ENCODE results near the gene OR2AG1.

DNA sequence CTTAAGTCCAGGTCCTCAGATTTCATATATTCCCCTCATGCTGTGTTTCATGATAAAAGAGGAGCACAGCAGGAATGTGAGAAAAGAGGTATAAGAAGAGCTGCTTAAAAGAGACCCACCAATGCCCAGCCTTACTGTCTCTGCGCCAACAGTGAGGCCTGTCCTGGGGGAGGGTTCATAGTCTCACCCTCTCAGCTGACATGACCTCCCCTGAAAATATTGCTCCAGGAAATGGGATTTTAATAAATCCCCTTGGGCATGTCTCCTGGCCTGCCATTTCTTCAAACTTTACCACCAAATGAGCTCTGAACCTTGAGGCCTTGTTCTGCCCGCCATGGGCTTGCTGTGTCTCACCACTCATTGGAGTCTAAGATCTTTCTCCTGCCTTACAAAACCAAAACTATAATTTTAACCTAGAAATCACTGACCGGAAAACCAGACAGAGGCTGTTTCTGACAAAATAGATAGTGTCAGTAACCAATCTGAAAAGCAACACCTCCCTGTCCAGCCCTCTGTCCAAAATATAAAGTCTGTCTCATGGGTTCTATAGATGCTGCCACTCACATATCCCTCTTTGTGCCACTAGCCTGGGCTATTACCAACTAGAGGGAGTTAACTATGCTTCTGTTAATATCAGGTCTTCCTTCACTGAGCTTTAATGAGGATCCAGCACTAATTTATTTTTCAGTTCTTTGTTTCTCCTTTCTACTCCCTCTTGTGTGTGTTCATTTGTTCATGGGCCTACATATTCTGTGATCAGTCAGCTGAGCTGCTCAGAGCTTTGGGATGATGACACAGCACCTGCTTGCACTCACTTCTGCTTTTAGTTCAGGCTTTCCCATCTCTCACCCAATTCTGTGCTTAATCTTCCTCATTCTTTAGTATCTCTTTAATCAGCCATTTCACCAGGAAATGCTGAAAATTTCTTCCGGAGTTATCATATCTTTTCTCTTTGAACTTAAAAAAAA lies 10.6 kb upstream of the OR2AG1 start, which contains the start of gene OR2AG2:
- TF ChIP-seq, protein P1, sequence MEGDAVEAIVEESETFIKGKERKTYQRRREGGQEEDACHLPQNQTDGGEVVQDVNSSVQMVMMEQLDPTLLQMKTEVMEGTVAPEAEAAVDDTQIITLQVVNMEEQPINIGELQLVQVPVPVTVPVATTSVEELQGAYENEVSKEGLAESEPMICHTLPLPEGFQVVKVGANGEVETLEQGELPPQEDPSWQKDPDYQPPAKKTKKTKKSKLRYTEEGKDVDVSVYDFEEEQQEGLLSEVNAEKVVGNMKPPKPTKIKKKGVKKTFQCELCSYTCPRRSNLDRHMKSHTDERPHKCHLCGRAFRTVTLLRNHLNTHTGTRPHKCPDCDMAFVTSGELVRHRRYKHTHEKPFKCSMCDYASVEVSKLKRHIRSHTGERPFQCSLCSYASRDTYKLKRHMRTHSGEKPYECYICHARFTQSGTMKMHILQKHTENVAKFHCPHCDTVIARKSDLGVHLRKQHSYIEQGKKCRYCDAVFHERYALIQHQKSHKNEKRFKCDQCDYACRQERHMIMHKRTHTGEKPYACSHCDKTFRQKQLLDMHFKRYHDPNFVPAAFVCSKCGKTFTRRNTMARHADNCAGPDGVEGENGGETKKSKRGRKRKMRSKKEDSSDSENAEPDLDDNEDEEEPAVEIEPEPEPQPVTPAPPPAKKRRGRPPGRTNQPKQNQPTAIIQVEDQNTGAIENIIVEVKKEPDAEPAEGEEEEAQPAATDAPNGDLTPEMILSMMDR (conservative IDR thresholded peaks at IDR 0.05 in 1 of 2, IDR thresholded peaks at IDR 0.05 in 1 of 2; ENCODE audit: extremely low read depth in 1 of 2, insufficient read depth in 1 of 2, low read depth in 1 of 2, low read length in 2 of 2): no peak
- TF ChIP-seq EZH2 (IDR thresholded peaks at IDR 0.05; ENCODE audit: borderline replicate concordance, low read length): no peak
